Activated naive CD4-positive, alpha-beta T cell treated with Interleukin-2 at 50 U/mL for 16 hours (primary cell): ENCODE results near the gene ARID3A.

Source experiments
- DNase-seq: peaks from one replicate; pipeline ENCODE4 v3.0.0-alpha.2; 2020

Gene ARID3A

DNA sequence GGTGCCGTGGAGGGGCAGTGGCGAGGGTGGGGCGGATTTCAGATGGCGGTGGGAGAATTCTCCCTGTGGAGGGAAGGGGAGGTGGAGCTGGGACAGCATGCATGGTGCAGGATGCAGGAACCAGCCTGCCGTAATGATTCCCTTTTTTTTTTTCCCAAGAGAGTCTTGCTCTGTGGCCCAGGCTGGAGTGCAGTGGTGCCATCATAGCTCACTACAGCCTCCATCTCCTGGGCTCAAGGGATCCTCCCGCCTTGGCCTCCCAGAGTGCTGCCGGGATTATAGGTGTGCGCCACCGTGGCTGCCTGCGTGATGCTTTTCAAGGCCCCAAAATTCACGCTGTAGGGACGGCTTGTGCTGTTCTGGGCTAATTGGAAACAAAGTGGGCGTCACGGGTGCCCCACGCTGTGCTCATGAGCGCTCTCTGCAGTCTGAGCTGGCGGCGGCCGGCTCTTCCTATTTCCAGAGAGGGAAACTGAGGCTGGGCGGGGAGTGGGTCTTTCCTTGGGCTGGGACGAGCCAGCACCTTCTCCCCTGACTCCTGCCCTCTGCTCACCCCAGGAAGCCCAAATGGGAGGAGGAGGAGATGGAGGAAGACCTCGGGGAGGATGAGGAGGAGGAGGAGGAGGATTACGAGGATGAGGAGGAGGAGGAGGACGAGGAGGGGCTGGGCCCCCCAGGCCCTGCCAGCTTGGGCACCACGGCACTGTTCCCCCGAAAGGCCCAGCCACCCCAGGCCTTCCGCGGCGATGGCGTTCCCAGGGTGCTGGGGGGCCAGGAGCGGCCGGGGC lies 6.2 kb downstream of the ARID3A start:
- DNase-seq = no peak

- DNase-seq = no peak
Measured at GRCh38 chr19:932648-933552, 7.1 kb downstream of the ARID3A start.

GRCh38 chr19:933553-933882 lies 7.7 kb downstream of the ARID3A start:
- DNase-seq = no peak

GRCh38 chr19:934197-934840 lies 8.5 kb downstream of the ARID3A start:
- DNase-seq = no peak

- no peak for DNase-seq
Measured at GRCh38 chr19:934865-935479, 9.1 kb downstream of the ARID3A start.

- DNase-seq = no peak
Measured at GRCh38 chr19:936175-936546, 10.3 kb downstream of the ARID3A start.

- DNase-seq = peak; percentile 62
Measured at GRCh38 chr19:937259-937694, 11.4 kb downstream of the ARID3A start.

GRCh38 chr19:938233-938923 lies 12.5 kb downstream of the ARID3A start:
- no peak for DNase-seq

- DNase-seq = no peak
Measured at GRCh38 chr19:939439-939838, 13.6 kb downstream of the ARID3A start.

- no peak for DNase-seq
Measured at GRCh38 chr19:939922-940321, 14.1 kb downstream of the ARID3A start.

DNA sequence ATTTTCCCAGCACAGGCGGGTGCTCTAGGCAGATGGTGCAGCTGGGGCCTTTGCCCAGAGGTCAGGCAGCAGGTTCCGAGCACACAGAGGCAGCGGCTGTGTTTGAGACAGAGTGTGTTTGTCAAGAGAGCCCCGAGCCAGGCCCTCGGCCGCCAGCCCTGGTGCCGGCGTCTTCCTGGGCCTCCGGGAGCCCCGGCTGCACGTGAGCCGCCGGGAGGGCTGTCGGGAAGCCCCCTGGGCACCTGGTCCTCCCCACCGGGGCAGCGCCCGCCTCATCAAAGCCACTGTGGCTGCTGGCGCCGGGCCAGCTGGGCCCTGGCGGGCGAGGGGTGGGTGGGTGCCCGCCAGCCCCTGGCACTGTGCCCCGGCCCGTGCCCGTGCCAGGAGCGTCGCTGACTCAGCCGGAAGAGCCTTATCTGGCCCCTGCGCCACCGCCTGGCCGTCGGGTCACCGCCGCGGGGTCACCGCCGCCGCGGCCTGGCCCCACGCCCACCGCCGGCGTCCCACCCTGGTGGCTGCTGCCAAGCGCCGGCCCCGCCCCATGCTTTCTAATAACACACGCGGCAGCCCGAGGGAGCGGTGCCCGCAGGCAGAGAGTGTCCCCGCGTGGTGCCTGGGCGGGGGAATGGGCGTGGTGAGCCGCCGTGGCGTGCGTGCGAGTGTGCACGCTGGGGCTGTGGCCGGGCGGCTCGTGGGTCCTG lies 14.9 kb downstream of the ARID3A start:
- peak; percentile 73 for DNase-seq

DNA sequence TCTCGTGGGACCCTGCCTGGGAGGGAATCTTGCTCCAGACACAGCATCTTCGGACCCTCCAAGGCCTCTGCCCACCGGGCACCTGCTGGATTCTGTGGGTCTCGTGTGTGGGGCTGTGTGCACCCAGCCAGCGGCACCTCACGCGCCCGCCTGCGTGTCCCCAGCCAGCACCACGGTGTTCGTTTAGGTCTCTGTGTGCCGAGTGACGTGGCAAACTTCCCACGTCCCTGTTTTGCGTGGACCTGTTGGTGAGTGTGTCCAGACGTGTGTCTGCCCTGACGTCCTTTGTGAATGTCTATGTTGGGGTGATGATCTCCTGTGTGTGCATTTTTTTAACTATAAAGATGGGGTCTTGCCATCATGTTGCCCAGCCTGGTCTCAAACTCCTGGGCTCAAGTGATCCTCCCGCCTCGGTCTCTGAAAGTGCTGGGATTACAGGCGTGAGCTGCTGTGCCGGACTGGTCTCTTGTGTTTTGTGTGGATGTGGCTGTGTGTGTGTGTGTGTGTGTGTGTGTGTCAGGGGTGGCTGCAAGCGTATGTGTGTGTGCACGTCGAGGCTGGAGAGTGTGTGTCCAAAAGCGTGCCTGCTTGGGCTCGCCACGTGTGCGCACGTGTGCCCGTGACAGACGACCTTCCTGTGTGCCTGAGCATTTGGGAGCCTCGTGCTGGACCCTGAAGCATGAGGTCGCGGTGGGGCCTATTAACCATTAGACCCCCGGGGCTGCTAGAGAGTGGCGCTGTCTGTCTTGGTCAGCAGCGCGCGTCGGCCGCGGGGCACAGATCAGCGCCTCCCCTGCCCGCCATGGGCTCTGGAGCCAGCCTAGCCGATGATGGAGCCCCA lies 15.7 kb downstream of the ARID3A start:
- DNase-seq = no peak

DNA sequence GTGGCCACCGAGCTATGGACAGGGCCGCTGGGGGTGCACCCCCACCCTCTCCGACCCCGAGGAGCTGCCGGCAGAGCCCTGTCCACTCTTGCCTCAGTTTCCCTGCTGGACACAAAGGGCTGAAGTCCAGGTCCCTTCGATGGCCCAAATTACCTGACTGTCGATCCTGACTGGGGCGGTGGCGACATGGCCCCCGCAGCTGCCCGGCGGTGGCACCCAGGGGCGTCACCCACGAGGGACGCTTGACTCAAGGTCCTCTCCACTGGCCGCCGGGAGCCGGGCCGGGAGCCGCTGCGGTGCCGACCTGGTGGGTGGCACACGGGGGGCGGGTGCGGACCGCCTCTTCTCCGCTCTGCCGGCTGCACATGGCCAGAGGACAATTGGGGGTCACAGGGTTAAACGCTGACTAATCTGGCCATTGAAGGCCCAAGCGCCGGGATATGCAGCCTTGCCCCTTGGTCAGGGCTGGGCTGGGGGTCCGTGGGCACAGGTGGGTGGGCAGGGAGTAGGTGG lies 16.4 kb downstream of the ARID3A start:
- no peak for DNase-seq

DNA sequence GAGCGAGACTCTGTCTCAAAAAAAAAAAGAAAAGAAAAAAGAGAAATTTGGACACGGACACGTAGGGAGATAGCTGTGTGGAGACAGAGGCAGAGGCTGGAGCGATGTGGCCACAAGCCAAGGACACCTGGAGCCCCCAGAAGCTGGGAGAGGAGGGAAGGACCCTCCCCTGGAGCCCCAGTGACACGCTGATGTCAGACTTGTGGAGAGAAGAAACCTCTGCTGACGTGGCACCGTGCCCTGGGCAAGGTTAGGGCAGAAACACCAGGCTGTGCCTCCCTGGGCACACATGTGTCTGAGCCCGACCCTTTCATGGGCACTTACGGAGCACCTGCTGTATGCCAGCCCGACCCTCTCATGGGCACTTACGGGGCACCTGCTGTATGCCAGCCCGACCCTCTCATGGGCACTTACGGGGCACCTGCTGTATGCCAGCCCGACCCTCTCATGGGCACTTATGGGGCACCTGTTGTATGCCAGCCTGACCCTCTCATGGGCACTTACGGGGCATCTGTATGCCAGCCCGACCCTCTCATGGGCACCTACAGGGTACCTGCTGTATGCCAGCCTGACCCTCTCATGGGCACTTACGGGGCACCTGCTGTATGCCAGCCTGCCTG lies 17.8 kb downstream of the ARID3A start:
- DNase-seq = no peak

DNA sequence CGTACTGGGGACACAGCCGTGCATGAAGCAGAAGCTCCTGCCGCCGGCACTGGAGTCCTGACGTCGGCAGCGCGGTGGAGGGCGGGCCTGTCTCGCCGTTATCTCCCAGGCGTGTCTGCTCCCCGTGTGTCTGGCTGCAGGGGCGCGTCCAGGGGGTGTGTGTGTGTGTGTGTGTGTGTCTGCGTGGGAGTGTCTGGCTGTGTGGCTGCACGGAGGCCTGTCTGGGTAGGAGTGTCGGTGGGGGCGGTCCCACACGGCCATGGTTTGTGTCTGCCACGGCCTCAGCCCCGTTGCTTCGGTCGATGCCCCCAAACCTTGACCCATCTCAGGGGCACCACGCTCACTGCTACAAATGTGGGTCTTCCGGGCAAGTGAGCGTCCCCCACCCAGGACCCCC lies 18.3 kb downstream of the ARID3A start:
- DNase-seq = no peak

GRCh38 chr19:944663-945241 lies 18.9 kb downstream of the ARID3A start:
- DNase-seq = no peak

GRCh38 chr19:945401-946252 lies 19.8 kb downstream of the ARID3A start:
- no peak for DNase-seq

- DNase-seq = no peak
Measured at GRCh38 chr19:947090-947706, 21.4 kb downstream of the ARID3A start.
